NCI-H187 (cell line): ENCODE measurements around the gene PNLIP.

Source experiments
- DNase-seq, 2 experiments: peaks; one replicate each; lab custom pipeline; 2025; lab: John Stamatoyannopoulos, UW

Gene PNLIP

GRCh38 chr10:116545756-116546155 lies at the start of gene PNLIP:
Gene PNLIP, plus strand, starts transcription at chr10:116545931. Its CDS starts 162 bp downstream, at chr10:116546093.
- no peak for DNase-seq

GRCh38 chr10:116504786-116505185 lies 40.9 kb upstream of the PNLIP start:
- no peak for DNase-seq

- no peak for DNase-seq
Observed at GRCh38 chr10:116510565-116510964, 35.2 kb upstream of the PNLIP start.

GRCh38 chr10:116511365-116511764 lies 34.4 kb upstream of the PNLIP start:
- DNase-seq, result no peak

- DNase-seq, result no peak
Observed at GRCh38 chr10:116521424-116522290, 24.1 kb upstream of the PNLIP start.

- DNase-seq, result no peak
Observed at GRCh38 chr10:116522803-116523381, 22.8 kb upstream of the PNLIP start.

- no peak for DNase-seq
Observed at GRCh38 chr10:116524736-116525135, 21.0 kb upstream of the PNLIP start.

- DNase-seq, result no peak
Observed at GRCh38 chr10:116526219-116526618, 19.5 kb upstream of the PNLIP start.

GRCh38 chr10:116536810-116537209 lies 8.9 kb upstream of the PNLIP start:
- DNase-seq, result no peak

- DNase-seq, result no peak
Observed at GRCh38 chr10:116538456-116538855, 7.3 kb upstream of the PNLIP start.

- DNase-seq, result no peak
Observed at GRCh38 chr10:116538992-116539391, 6.7 kb upstream of the PNLIP start.

- DNase-seq, result no peak
Observed at GRCh38 chr10:116540814-116541213, 4.9 kb upstream of the PNLIP start.

GRCh38 chr10:116542007-116542677 lies 3.6 kb upstream of the PNLIP start:
- no peak for DNase-seq

GRCh38 chr10:116545122-116545521 lies 609 bp upstream of the PNLIP start:
- no peak for DNase-seq

GRCh38 chr10:116548301-116548700 lies 2.6 kb downstream of the PNLIP start:
- DNase-seq, result no peak

- DNase-seq, result no peak
Observed at GRCh38 chr10:116553378-116553980, 7.7 kb downstream of the PNLIP start.

GRCh38 chr10:116554628-116555027 lies 8.9 kb downstream of the PNLIP start:
- no peak for DNase-seq

- DNase-seq, result no peak
Observed at GRCh38 chr10:116555880-116556279, 10.1 kb downstream of the PNLIP start.

GRCh38 chr10:116557305-116557880 lies 11.7 kb downstream of the PNLIP start:
- no peak for DNase-seq

GRCh38 chr10:116565534-116565933 lies 19.8 kb downstream of the PNLIP start:
- DNase-seq, result no peak

- no peak for DNase-seq
Observed at GRCh38 chr10:116566932-116567331, 21.2 kb downstream of the PNLIP start.

- DNase-seq, result no peak
Observed at GRCh38 chr10:116567335-116567734, 21.6 kb downstream of the PNLIP start.
